Retinal pigment epithelial cell (primary cell): ENCODE measurements around the gene PPCDC.

Experiments used
- DNase-seq: peaks from one replicate; pipeline ENCODE4 v3.0.0-alpha.2; 2010; ENCODE audit warnings: low read depth
- H3K4me3 ChIP-seq: 2 replicates; pipeline ENCODE4 v1.5.1; 2011; ENCODE audit warnings: mild to moderate bottlenecking, low read length, control low read depth, moderate library complexity
- TF ChIP-seq, protein P1 (sequence below): conservative IDR thresholded peaks from 2 replicates; pipeline ENCODE4 v1.5.1; 2011; ENCODE audit warnings: low read depth, low read length, control low read depth, inconsistent platforms

Gene PPCDC

DNA sequence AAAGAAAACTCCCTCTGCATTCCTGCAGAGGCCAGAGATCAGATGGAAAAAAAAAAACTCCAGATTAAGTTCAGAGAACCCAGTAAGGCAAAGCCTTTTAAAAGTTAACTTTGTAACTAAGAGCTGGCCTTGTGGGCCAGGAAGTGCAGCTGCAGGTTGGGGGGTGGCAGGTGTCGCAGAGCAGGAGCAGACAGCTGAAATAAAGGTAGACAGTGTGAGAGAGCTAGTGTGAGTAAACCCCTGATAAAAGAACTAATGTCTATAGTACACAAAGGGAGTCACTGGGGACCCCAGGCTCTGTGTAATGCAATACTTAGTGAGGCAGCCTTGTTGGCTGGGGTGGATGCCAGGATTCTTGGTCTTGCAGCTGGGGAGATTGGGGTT is 42.1 kb downstream of the PPCDC start:
- DNase-seq = no peak
- no peak overlapping the region for H3K4me3 ChIP-seq
- TF ChIP-seq, protein P1, sequence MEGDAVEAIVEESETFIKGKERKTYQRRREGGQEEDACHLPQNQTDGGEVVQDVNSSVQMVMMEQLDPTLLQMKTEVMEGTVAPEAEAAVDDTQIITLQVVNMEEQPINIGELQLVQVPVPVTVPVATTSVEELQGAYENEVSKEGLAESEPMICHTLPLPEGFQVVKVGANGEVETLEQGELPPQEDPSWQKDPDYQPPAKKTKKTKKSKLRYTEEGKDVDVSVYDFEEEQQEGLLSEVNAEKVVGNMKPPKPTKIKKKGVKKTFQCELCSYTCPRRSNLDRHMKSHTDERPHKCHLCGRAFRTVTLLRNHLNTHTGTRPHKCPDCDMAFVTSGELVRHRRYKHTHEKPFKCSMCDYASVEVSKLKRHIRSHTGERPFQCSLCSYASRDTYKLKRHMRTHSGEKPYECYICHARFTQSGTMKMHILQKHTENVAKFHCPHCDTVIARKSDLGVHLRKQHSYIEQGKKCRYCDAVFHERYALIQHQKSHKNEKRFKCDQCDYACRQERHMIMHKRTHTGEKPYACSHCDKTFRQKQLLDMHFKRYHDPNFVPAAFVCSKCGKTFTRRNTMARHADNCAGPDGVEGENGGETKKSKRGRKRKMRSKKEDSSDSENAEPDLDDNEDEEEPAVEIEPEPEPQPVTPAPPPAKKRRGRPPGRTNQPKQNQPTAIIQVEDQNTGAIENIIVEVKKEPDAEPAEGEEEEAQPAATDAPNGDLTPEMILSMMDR = no peak

DNA sequence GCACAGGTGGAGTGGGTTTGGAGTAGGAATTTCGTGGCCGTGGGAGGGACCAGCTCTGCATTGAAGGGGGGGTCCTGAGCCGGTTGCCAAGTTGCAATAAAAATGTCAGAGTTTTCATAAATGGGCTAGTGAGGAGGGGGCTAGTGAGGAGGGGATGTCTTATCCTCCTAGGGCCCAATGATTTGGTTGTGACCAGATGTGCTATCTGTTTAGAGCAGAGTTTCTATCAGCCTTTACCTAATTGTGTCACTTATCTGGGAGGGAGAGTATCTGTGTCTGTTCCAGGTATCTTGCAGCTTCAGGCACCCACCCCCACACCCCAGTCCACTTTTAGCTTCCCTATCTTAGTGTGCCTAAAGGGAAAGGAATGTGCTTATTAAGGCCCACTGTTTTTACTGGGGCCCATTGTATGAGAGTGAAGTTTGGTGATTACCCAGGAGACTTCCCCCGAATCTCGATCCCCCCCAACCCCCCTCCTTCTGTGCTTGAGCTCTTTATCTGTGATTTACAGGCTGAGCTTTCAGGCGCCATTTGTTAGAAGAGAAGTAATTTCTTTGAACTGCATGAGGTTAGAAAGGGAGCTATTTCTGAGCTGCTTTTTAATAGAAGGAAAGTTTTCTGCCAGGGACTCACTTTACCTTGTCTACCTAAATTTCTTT is 42.6 kb downstream of the PPCDC start:
- DNase-seq = no peak
- TF ChIP-seq, protein P1 = no peak
- no peak overlapping the region for H3K4me3 ChIP-seq

DNA sequence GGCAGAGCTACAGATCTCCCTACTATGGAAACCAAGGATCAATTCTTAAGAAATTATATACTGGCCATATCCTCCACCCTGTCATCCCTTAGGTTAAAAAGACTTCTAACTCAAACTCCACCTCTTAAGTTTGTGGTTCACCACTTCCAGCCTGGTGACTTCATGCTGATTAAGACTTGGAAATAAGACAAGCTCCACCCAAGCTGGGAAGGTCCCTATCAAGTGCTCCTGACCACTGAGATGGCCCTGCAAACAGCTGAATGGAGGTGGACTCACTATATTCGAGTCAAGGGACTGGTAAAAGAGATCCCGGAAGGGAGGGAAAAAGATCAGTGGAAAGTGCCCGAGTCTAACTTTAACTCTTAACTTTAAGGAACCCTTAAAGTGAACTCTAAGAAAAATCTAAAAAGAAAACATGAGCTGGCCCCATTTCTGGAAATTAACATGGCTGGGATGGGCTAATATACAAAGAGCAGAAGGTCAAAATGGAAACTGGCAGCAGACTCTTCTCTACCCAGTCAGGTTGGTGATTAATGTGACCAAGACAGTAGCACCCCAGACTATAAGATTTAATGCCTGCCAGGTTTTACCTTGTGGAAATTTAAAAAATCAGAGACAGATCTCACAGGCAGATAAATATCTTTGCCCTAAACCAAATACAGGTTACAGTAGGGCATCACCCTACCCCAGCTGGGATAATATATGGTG is 43.9 kb downstream of the PPCDC start:
- no peak overlapping the region for H3K4me3 ChIP-seq
- TF ChIP-seq, protein P1 = no peak
- no peak for DNase-seq

DNA sequence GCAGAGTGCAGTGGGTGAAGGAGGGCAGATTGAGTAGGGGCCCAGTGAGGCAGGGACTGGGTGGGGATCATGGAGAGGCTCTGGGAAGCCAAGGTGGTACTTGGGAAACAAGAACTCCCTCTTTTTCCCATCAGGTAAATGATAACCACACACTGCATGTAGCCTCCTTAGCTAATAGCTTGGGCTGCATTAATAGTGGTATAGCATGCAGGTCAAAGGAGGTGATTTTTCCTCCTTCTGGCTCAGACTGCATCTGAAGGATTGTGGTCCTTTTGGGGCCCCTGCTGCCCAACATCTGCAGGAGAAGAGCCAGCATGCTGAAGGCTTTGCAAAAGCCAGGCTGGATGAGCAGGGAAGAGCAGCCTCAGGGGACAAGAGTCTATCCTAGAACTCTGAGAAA is 45.4 kb downstream of the PPCDC start:
- no peak overlapping the region for H3K4me3 ChIP-seq
- TF ChIP-seq, protein P1 = no peak
- no peak for DNase-seq

DNA sequence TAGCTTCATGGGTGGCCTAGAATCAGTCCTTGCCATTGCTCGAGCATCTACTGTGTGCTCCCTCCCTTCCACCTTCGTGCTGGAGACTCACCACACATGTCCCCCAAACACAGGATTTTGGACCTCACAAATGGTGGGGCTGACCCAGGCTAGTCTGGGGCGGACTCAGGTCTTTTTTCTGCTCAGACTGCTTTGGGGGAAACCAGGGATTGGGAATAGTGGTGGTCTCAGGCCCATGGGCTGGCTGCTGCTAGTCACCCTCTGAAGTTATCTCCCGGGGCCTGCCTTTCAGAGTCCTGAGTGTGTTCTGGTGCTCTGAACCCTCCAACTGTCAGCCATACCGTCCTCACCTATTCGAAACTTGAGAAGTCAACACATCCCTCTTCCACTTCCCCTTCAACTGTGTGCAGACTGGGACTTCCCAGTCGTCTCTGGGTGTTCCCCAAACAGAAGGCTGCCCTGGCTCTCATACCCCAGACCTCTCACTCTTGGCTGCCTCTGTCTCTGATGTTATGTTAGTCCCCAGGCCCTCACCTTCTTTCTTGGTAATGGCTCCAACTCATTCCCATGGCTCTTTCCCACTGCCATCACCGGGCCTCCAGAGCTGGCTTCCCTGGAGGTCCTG is 46.0 kb downstream of the PPCDC start:
- H3K4me3 ChIP-seq = no peak overlapping the region
- DNase-seq = no peak
- TF ChIP-seq, protein P1 = no peak

DNA sequence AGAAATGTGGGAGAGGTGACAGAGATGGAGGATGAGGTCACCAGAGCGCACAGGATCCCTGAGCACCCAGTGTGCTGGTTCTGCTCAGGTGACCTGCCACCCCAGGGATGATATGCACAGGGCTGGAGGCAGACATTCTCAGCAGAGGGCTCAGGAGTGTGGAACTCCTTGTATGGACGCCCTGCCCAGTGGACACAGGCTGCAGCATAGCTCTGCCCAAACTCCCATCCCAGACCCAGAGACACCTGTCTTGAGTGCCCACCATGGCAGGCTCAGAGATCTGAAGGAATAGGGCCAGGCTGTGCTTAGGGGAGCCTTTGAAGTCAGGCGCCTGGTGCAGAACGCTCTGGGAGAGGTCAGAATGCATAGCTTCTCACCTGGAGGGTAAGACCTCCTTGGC is 47.3 kb downstream of the PPCDC start:
- no peak for DNase-seq
- TF ChIP-seq, protein P1 = no peak
- H3K4me3 ChIP-seq = no peak overlapping the region
